HG02938 (cell line): ENCODE data around the gene TEC.
A peak's percentile ranks its signal among the peaks of the same experiment; 100 is the strongest.
"Not testable (repeated sequence)": the region's sequence is repeated elsewhere in the genome, so short reads cannot be mapped to it uniquely, and the experiment has no call there.

ENCODE experiments used
- ATAC-seq: cut with Tn5 transposase; IDR thresholded peaks from one replicate; pipeline ENCODE4 v1.9.1; 2021; ENCODE audit warnings: mild to moderate bottlenecking, moderate library complexity; ENCODE audit not compliant: unreplicated experiment

TEC gene

DNA sequence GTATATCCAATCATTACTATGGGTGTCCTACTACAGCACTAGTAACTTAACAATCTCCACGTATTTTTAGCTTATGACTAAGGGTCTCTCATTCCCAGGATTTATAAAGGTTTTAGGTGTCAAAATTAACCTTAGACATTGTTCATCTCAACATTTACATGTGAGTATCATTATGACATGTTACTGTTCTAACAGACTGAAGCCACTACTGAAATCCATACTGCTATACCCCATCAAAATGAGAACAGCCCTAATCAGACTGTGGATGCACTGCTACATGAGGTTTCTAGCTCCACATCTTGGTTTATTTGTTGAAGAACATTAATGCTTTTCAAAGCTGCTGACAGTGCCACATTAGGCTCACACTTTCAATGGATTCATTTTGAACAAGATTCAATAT is 100.0 kb downstream of the TEC start:
- ATAC-seq: no peak

DNA sequence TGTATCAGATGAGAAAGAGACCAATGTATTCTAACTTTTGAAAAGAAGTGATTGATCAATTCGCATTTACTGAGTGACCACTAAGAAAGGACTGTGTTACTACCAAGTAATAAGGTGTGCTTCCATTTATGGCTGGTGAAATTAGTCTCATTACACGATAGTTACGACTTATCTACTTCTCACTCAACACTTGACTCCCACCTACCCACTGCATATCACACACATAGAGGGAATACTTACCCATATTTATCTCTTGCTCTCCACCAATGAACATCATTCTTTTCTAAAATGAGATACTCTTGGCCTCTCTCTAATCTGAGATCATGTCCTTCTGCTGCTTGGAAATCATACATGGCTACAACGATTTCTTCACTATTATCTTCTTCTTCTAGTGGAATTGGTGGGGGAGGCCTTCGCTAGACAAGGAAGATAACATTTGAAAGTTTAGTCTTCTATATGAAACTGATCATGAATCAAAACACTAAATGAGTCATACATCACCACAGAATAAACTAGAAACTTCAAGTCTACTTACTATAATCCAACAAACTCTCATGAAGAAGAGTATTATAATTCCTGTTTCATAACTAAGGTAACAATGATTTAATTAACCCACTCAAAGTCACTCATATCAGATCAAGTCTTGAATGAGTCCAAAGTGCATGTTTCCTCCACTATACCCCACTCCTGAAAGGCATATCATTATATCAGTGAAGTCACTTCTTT is 101.9 kb downstream of the TEC start:
- ATAC-seq: no peak

DNA sequence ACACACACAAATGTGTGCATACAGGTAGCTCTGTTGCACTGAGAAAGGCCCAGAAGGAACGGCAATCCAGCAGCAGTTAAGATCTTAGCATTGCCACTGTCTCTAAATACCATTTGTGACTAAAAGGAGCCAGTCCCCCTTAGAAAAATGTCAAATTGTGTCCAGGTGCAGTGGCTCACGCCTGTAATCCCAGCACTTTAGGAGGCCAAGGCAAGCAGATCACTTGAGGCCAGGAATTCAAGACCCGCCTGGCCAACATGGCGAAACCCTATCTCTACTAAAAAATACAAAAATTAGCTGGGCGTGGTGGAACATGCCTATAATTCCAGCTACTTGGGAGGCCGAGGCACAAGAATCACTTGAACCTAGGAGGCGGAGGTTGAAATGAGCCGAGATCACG is 105.1 kb downstream of the TEC start:
- ATAC-seq: not testable (repeated sequence)

DNA sequence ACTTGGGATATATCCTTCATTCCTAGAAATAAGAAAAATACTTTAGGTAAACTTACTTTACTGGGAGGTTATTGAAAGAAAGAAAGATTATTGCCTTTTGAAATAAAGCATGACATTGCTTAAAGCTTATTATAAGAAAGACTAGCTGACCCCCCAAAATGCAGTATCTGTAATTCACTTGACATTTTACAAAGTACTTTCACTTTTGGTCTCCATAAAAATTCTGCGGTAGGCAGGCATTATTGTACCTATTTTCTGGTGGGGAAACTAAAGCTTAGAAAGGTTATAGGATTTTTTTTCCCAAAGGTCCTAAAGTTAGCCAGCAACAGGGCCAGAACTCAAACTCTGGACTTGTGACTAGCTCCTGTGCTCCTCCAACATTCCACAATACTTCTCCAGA is 105.9 kb downstream of the TEC start:
- no peak for ATAC-seq

DNA sequence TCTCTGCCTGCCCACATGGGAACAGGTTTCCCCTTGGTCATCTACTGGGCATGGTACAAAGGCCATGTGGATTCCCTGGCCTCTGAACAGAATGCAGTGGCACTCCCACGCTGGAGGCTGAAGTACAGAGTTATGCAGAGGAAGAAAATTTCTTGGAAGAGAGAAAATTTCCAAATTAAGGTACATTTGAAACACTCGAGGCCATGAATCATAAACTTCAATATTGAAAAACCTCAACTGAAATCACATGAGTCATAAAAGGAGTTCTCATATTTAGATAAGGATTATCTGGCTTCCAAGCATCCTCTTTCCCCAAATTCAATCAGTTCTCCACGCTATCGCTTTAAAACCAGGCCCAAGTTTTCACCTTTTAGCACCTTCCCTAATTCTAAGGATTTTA is 107.5 kb downstream of the TEC start:
- ATAC-seq: no peak

DNA sequence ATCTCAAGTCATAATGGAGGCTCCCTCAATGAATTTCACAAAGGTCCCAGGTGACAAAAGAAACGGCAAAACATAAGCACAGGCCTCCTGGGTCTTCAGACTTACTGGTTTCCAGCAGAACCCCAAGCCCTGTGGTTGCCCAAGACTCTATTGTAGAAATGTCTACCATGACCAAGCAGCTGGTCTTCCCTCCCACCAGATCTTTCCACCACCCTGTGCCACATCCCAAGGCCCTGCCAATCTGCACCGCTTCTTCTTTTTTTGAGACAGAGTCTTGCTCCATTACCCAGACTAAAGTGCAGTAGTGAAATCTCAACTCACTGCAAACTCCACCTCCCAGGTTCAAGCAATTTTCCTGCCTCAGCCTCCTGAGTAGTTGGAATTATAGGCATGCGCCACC is 112.4 kb downstream of the TEC start:
- ATAC-seq: no peak

DNA sequence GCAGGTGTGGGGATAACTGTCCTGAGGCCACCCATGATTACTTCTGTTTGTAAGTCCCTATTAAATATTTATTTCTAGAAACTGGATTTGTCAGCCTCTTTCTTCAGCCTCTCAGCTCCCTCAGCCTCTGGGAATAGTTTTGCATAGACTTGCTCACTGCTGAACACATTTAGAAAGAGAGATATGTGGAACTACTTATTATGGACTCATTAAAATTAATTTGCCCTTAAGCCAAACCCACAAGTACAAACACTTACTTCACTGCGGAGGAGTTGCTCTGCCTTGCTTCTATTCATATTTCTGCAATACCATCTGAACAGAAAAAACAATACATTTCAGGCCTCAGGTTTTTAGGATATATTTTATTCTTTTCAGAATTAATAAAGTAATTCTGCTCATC is 113.2 kb downstream of the TEC start:
- ATAC-seq: no peak

DNA sequence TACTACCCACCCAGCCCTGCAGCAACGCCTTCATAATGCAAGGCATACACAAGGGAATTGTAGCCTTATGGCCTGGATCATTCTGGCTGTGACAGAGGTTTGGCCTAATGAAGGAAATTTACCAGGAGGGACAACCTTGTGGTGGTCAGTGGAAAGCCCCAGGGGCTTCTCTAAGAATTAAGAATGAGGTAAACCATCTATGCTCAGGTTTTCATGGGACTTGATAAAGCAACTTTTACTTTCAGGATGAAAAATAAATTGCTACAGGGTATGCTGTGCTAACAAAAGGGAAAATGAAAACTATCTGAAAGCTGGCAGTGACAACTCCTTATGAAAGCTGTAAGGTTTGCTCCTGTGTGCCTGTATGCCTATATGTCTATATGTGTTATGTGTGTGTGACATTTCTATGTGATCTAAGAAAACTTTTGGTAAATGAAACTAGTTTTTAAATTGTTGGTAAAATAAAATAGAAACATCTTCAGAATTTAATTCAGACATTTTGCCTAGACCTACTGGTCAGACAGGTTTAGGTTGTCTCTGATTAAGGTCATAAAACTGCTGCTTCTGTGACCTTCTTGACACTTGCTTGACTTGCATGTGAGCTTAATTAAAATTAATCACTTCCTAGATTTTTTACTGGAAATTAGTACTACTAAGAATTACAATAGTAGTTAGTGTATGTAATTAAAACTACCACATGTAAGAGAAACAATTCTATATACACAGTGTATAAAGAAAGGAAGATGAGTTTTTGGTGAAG is 115.7 kb downstream of the TEC start:
- no peak for ATAC-seq

DNA sequence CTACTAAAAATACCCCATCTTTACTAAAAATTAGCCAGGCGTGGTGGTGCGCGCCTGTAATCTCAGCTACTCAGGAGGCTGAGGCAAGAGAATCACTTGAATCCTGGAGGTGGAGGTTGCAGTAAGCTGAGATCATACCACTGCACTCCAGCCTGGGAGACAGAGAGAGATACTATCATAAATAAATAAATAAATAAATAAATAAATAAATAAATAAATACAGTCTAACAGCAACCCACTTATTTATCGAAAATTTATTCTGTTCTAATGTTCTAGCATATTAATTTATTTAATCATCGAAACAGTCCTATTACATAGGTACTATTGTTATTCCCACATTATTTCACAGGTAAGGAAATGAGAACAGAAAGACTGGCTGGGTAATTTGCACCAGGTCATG is 117.4 kb downstream of the TEC start:
- ATAC-seq: no peak

DNA sequence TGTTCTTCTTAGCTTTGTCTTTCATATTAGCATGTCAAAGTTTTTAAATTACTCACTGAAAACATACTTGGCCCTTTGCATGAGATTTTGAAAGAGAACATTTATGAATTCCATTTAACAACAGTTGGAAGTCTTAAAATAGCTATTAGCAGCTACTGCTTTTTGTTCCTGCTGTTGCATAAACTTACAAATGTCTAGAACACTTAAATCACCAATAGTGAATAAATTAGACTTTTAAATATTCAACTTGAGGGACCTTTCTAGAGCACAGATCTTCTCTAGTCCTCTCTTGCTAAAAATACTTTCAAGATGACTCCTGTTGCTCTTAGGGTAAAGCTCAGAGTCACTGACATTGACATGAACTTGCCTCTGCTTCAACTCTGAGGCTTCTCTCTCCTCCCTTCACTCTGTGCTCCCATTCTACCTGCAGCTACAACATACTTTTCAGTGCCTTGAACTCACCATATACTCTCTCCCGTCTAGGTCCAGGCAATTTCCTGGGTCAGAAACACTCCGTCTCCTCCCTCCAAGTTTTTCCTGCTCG is 119.7 kb downstream of the TEC start:
- ATAC-seq: no peak

DNA sequence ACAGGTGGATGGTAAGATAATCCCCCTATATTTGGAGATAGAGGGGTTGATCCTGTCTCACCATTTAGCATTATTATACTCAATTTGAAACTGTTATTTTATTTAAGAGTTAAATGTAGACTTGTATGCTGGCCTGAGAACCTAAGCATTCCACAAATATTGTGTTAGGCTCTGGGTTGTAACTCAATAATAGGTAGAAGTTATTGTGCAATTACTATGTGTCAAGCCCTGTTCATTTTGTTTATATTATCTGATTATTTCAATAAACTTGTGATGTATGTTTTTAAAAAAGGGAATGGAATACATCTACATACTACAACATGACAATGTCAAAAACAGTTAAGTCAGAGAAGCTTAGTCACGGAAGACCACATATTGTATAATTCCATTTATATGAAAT is 122.0 kb downstream of the TEC start:
- no peak for ATAC-seq

DNA sequence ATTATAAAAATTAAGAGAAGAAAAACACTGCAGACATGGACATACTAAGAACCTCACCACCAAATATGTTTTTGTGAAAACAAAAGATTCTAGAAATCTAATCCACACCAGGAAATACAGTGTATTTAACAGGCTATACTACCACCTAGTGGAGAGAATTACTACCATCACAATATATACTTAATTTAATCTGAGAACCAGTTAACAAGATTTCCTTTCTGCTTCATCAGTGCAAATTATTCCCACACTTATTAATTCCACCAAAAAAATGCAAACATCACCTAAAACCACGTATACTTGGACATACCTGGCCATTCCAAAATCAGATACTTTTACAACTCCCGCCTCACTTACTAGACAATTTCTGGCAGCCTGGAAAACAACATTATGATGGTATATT is 128.6 kb downstream of the TEC start:
- ATAC-seq: no peak

DNA sequence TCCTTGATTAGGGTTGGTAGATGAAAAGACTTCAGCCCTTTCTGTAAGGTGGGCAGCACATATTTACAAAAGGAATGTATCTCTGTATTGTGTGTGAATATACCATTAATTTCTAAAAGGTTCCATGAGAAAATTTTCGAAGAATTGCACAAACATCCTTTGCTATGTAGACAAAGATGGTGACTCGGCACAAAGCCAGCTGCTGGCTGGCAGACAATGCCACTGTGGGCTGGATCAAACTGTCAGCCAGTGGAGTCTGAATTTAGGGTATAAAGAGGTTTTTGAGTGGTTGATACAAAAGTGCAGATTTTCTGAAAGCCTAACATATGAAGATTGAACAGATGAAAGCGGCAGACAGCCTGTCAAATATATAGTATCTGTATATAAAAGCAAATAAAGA is 129.9 kb downstream of the TEC start:
- ATAC-seq: no peak

DNA sequence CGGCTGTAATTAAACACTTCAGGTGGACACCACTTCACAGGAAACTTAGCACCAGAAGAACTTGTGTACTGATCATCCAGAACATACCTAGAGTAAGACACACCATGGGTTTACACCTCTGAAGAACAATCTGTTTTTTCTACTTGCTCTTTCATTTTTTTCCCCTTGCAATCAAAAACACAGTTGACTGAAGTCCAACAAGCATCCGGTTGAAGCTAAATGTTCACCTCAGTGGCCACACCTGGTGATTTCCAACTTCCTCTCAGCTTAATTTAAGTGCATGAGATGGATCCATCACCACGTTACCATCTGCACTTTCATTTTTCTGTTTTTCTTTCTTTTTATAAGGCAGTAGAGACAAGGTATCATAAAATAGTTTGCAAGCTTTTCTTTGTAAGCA is 130.7 kb downstream of the TEC start:
- peak; percentile 81 for ATAC-seq

DNA sequence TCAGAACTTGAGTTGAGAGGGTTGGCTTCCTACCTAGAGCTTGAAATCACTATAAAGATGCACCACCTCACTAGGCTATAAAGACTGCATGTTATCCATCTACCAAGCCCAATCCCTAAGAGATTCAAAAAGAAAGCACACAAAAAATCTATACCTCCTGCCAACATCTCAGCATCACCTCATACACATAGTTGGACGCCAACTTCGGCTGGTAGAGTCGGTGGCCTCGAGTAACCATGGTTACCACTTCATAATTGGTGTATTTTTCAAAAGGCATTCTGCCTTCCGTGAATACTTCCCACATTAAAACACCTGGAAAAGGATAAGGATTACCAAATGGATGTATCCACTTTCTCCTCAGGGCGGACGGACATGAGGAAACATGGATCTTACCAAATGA is 131.1 kb downstream of the TEC start:
- no peak for ATAC-seq

DNA sequence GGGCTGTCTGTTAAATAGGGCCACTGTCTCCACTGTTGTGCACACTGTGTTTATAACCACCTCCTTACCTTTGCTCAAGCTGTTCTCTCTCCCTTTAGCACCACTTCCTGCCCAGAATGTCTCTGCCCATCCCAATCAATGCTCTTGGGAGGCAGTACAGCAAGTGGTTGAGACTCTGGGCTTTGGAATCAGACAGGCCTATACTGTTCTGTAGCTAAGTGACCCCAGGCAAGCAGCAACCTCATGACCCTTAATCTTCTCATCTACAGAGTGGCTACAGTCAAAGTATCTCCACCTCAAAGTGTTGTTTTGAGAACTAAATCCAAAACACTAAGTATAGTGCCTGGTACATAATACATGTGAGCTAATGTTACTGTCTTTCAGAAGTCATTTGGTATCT is 131.8 kb downstream of the TEC start:
- no peak for ATAC-seq

DNA sequence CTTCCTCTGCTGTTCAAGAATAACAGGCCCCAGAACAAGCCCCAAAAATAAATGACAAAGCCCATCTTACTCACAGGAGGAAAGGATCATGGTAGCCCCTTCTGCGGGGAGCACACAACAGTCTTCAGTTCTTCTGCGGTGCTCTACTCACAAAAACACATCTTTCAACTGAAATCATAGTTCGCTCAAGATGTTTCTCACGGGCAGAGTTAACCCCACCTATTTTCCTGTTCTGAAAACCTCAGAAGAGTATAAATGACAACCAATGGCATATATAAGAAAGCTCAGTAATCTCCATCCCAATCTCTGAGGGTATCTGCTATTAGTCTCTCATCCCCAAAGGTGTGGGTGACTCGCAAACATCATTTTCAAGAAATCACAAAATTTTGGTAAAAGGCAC is 135.6 kb downstream of the TEC start, which contains the start of gene TXK:
TSS of gene TXK (minus strand) at position 170 of the 400 bp plus-strand sequence. CDS start at position 90, 80 bp downstream.
- no peak for ATAC-seq

DNA sequence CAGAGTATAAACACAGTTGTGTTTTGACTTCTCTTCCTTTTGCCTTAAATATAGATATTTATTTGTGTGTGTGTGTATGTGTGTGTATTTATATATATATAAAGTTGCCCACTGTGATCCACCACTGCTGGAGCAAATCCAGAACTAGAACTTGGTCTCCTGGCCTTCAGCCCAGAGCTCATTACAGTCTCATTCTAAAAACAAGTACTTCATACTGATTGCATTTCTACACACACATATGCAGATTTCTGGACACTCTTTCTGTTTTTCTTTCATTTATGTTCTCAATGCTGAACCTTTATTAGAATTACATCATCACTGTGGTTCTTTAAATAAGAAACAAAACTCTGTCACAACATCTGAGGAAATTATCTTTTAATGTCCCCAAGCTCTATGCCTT is 136.0 kb downstream of the TEC start:
- no peak for ATAC-seq

DNA sequence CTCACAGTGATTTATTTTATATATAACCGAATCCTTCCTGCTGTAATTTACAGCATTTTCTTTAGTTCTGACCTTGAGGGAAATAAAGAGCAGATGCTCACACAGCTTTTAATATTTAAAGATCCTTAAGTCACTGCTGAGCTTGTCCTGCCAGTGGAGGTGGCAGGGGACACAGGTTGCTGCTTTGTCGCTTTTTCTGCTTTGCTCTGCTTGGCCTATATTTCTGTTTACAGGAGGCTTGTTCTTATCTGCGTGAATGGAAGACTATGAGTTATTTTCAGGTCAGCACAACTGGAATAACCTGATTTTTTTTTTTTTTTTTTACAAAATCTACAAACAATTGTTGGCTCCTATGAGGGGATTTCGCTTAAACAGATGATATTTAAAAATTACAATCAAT is 137.9 kb downstream of the TEC start:
- ATAC-seq: no peak

DNA sequence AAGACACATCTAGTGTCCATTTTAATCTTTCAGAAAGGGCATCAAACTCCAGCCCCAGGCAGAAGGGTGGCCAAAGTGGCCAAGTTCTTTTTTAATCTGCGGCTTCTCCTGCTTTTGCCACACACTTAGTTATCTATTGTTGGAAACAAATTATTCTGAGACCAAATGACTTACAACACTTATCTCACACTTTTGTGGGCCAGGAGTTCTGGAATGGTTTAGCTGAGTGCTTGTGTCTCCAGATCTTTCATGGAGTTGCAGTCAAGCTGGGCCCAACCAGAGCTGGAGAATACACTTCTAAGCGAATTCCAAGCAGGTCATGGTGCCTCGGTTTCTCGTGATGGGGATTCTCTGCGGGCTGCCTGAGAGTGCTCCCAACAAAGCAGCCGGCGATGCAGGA is 139.5 kb downstream of the TEC start:
- ATAC-seq: no peak

DNA sequence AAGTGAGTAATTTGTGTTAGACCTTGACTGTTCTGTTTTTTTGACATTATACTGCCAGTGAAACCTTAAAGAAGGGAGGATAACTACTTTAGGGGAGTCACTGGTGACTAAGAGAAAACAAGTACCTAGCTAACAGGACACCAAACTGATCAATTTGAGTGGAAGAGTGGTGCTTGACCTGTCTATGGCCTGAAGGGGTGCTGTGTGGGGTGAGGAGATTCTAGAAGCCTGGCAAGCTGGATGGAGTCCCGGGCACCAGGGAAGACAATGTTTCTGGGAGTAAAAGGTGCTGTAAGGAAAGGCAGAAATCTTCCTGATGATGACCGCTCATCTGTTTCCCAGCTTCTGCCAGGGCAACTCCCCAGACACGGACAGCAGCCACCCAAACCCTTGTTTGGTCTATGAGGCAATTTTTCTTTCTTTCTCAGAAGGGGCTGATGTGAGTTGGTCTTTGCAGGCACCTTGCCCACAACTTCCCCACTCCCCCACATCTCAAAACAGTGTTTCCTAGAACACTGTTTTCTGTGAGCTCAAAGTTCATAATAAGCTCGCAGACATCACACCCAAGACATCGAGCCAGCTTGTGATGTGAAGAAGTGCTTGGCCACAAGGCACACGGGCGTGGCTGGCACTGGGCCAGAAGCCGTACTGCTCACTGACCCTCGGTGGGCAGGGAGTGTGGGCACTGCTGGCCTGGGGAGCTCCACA is 140.2 kb downstream of the TEC start:
- no peak for ATAC-seq
